Naive thymus-derived CD4-positive, alpha-beta T cell (primary cell): ENCODE measurements around the gene FKBP1C. TPM values are rescaled to one million over a fixed set of nuclear protein-coding genes. Genes with fewer than 3 reads are reported as not detected.
"Not testable (repeated sequence)": the region's sequence is repeated elsewhere in the genome, so short reads cannot be mapped to it uniquely, and the experiment has no call there.

ENCODE experiments used
- ATAC-seq: fragments of 150-1000 bp; cut with Tn5 transposase; 2 replicates; pipeline ENCODE4 v1.10.0; 2021; ENCODE audit warnings: mild to moderate bottlenecking, moderate library complexity
- CTCF ChIA-PET: fragments of 350-600 bp; sonication (Branson Sonifier 250); formaldehyde crosslinking; loops from one replicate; lab custom pipeline; 2021; ENCODE audit warnings: antibody characterized with exemption; lab: Charles Lee
- POLR2A ChIA-PET: fragments of 350-600 bp; sonication (Branson Sonifier 250); formaldehyde crosslinking; loops from one replicate; lab custom pipeline; 2021; ENCODE audit warnings: antibody characterized with exemption, inconsistent platforms; lab: Charles Lee
- DNase-seq, 9 donors: peaks; one replicate each; pipeline versions ENCODE4 v3.0.0 to v3.0.0-alpha.2; 2020 to 2022; ENCODE audit warnings: mixed read lengths in 1 of 9
- H3K27ac ChIP-seq: one replicate; pipeline ENCODE4 v1.7.0; 2013; ENCODE audit warnings: mild to moderate bottlenecking, low read depth, low read length, moderate library complexity
- H3K27me3 ChIP-seq, 2 donors: one replicate each; pipeline ENCODE4 v1.7.0; 2013; ENCODE audit warnings: low read length in 2 of 2, mild to moderate bottlenecking in 2 of 2, moderate library complexity in 2 of 2; ENCODE audit not compliant: control insufficient read depth in 2 of 2, insufficient read depth in 2 of 2
- H3K36me3 ChIP-seq, 3 experiments: 1 replicate in 2 of 3; 2 replicates in 1 of 3; pipeline ENCODE4 v1.7.0; 2013; ENCODE audit warnings: low read length in 3 of 3, mild to moderate bottlenecking in 3 of 3, moderate library complexity in 1 of 3; ENCODE audit not compliant: insufficient read depth in 3 of 3, control insufficient read depth in 2 of 3
- H3K4me1 ChIP-seq, 2 donors: one replicate each; pipeline ENCODE4 v1.7.0; 2013; ENCODE audit warnings: low read length in 2 of 2, mild to moderate bottlenecking in 2 of 2, moderate library complexity in 1 of 2; ENCODE audit not compliant: control insufficient read depth in 2 of 2, insufficient read depth in 2 of 2
- H3K4me3 ChIP-seq: 2 replicates; pipeline ENCODE4 v1.7.0; 2013; ENCODE audit warnings: mild to moderate bottlenecking, low read length
- H3K9me3 ChIP-seq, 3 experiments: 1 replicate in 2 of 3; 2 replicates in 1 of 3; pipeline ENCODE4 v1.7.0; 2013; ENCODE audit warnings: low read length in 3 of 3; ENCODE audit not compliant: control insufficient read depth in 2 of 3
- H3K27ac Mint-ChIP-seq, 9 donors: one replicate each; pipeline ENCODE4 v1.8.0; 2020 to 2022; ENCODE audit warnings: mixed read lengths in 9 of 9, mild to moderate bottlenecking in 8 of 9, moderate library complexity in 5 of 9, inconsistent platforms in 2 of 9
- H3K27me3 Mint-ChIP-seq, 5 donors: one replicate each; pipeline ENCODE4 v1.8.0; 2021 to 2022; ENCODE audit warnings: mixed read lengths in 5 of 5, mild to moderate bottlenecking in 1 of 5
- H3K36me3 Mint-ChIP-seq, 5 donors: one replicate each; pipeline ENCODE4 v1.8.0; 2020 to 2022; ENCODE audit warnings: mixed read lengths in 5 of 5, mild to moderate bottlenecking in 3 of 5, inconsistent platforms in 1 of 5
- H3K4me1 Mint-ChIP-seq, 7 donors: one replicate each; pipeline ENCODE4 v1.8.0; 2020 to 2022; ENCODE audit warnings: mixed read lengths in 7 of 7, mild to moderate bottlenecking in 3 of 7, inconsistent platforms in 1 of 7
- H3K4me3 Mint-ChIP-seq, 10 donors: one replicate each; pipeline ENCODE4 v1.8.0; 2020 to 2022; ENCODE audit warnings: mild to moderate bottlenecking in 10 of 10, mixed read lengths in 10 of 10, moderate library complexity in 6 of 10, inconsistent platforms in 2 of 10
- H3K9me3 Mint-ChIP-seq, 11 donors: one replicate each; pipeline ENCODE4 v1.8.0; 2020 to 2022; ENCODE audit warnings: mixed read lengths in 11 of 11, mild to moderate bottlenecking in 4 of 11, inconsistent platforms in 1 of 11, moderate library complexity in 1 of 11
- intact Hi-C, 2 donors: fragments of 100-400 bp; cut with micrococcal nuclease; formaldehyde crosslinking; loops; one replicate each; pipeline ENCODE4 v1.15.1; 2023
- polyA plus RNA-seq, 2 donors: library from polyadenylated mRNA; unstranded; fragments of 300-500 nt; fragmentation: Illumina TruSeq; gene quantifications; one replicate each; pipeline ENCODE4 v1.2.3, GENCODE V29; 2021
- total RNA-seq, 6 experiments: library from RNA in 5 of 6; stranded (reverse) in 5 of 6; gene quantifications; 1 replicate in 5 of 6; 2 replicates in 1 of 6; pipeline ENCODE4 v1.2.3 and lab custom pipeline; 2021 to 2026

FKBP1C gene
- 1 to 10 TPM in 1 of 5 experiments, not detected in 4; 1.6 TPM for total RNA-seq
- under 1 TPM in 1 of 2 donors, not detected in 1; 0.15 TPM for polyA plus RNA-seq
- total RNA-seq (lab: John Stamatoyannopoulos, UW), result not detected

DNA sequence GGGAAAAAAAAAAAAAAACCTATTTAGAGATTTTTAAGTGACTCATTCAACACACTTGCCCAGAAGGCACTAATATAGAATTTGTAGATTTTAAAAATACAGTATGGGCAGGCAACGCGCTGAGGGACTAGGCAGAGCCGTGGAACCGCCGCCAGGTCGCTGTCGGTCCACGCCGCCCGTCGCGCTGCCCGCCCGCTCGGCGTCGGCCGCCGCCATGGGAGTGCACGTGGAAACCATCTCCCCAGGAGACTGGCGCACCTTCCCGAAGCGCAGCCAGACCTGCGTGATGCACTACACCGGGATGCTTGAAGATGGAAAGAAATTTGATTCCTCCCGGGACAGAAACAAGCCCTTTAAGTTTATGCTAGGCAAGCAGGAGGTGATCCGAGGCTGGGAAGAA, at the start of gene FKBP1C:
TSS of gene FKBP1C (plus strand) at position 127 of the 400 bp plus-strand sequence.
- H3K27ac ChIP-seq, H3K36me3 Mint-ChIP-seq, H3K9me3 ChIP-seq, H3K27ac Mint-ChIP-seq, ATAC-seq, CTCF ChIA-PET, H3K36me3 ChIP-seq, H3K4me1 ChIP-seq, H3K4me3 Mint-ChIP-seq, intact Hi-C loops, H3K4me1 Mint-ChIP-seq, H3K4me3 ChIP-seq, DNase-seq, H3K27me3 Mint-ChIP-seq, POLR2A ChIA-PET, H3K27me3 ChIP-seq: not testable (repeated sequence)
- peaks cover 0 to 31% (median 14%) of the 10 kb centered on the region in 11 donors for H3K9me3 Mint-ChIP-seq

DNA sequence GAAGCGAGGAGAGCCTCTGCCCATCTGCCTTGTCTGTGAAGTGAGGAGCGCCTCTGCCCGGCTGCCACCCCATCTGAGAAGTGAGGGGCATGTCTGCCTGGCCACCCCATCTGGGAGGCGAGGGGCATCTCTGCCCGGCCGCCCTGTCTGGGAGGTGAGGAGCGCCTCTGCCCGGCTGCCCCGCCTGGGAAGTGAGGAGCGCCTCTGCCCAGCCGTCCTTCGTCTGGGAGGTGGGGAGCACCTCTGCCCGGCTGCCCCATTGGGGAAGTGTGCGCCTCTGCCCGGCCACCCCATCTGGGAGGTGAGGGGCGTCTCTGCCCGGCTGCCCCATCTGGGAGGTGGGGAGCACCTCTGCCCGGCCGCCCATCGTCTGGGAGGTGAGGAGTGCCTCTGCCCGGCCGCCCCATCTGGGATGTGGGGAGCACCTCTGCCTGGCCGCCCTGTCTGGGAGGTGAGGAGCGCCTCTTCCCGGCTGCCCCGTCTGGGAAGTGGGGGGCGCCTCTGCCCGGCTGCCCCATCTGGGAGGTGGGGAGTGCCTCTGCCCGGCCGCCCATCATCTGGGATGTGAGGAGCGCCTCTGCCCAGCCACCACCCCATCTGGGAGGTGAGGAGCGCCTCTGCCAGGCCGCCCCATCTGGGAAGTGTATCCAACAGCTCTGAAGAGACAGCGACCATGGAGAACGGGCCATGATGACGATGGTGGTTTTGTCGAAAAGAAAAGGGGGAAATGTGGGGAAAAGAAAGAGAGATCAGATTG, 47.0 kb upstream of the FKBP1C start:
- POLR2A ChIA-PET, ATAC-seq, H3K4me3 Mint-ChIP-seq, CTCF ChIA-PET, H3K27me3 Mint-ChIP-seq, H3K27ac ChIP-seq, H3K4me3 ChIP-seq, intact Hi-C loops, H3K4me1 Mint-ChIP-seq, H3K9me3 ChIP-seq, DNase-seq, H3K27ac Mint-ChIP-seq, H3K27me3 ChIP-seq, H3K36me3 ChIP-seq, H3K36me3 Mint-ChIP-seq, H3K4me1 ChIP-seq: not testable (repeated sequence)
- H3K9me3 Mint-ChIP-seq, result peaks cover 0 to 29% (median 4%) of the 10 kb centered on the region in 11 donors

DNA sequence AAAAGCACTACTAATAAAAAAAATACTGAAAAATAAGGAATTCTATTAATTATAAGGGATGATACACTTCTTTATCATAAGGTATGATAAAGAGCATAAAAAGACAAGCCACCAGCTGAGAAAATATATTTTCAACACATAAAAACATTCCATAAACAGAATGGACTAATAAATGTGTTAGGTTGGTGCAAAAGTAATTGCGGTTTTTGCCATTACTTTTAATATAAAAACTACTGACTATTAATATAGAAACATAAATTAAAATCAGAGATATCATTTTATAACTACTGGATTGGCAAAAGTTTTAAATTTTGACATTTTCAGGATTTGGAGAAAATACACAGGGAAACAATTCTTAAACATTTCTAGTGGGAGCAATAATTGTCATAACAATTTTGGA, 37.1 kb upstream of the FKBP1C start:
- Mint-ChIP-seq H3K27me3 (no peaks in the 10 kb centered on the region), H3K36me3 (peaks cover 0 to 4% (median 0%) of the 10 kb centered on the region in 5 donors), H3K4me1 (no peaks in the 10 kb centered on the region), H3K27ac (no peak overlapping the region), H3K4me3 (no peak overlapping the region), H3K9me3 (peaks cover 0 to 11% (median 3%) of the 10 kb centered on the region in 11 donors)
- ATAC-seq (no peak), DNase-seq (no peak)
- intact Hi-C loops, result no loop called here
- no peaks in the 10 kb centered on the region for H3K9me3 ChIP-seq
- H3K4me3 ChIP-seq, result no peak overlapping the region
- no peaks in the 10 kb centered on the region for H3K36me3 ChIP-seq
- no peak overlapping the region for H3K27ac ChIP-seq
- H3K4me1 ChIP-seq, result no peaks in the 10 kb centered on the region
- ChIA-PET CTCF (no interaction called here), POLR2A (no interaction called here)
- H3K27me3 ChIP-seq, result no peaks in the 10 kb centered on the region

DNA sequence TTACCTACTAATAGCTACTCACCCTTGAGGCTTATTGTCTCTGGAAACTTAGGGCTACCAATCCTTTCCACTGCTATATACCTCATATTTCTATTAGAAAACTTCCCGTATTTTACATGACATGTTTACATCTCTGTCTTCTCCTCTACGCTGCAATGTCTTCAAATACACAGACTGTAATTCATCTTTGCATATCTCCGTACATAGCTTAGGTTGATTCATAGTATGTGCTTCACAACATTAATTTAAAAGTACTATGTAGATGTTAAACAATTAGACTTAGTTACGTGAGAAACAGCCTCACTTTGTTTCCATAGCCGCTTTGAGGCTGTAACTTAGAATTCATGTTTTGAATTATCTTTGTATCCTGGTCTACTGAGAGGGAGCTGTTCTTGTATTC, 35.1 kb upstream of the FKBP1C start:
- H3K9me3 Mint-ChIP-seq, result peaks cover 0 to 6% (median 0%) of the 10 kb centered on the region in 11 donors

DNA sequence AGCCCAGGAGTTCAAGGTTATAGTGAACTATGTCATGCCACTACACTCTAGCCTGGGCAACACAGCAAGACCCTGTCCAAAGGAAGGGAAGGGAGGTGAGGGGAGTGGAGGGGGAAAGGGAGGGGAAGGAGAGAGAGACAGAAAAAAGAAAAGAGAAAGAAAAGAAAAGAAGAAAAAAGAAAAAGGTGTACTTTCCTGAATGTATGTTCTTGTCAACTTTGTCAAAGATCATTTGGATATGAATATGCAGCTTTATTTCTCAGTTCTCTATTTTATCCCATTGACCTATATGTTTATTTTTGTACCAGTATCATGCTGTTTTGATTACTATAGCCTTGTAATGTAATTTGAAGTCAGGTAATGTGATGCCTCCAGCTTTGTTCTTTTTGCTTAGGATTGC, 30.9 kb upstream of the FKBP1C start:
- intact Hi-C loops, result no loop called here
- DNase-seq, result no peak
- no peaks in the 10 kb centered on the region for H3K27me3 Mint-ChIP-seq
- no peak overlapping the region for H3K27ac Mint-ChIP-seq
- H3K9me3 ChIP-seq, result no peaks in the 10 kb centered on the region
- no peaks in the 10 kb centered on the region for H3K4me1 Mint-ChIP-seq
- CTCF ChIA-PET, result no interaction called here
- no peaks in the 10 kb centered on the region for H3K36me3 ChIP-seq
- H3K27ac ChIP-seq, result no peak overlapping the region
- POLR2A ChIA-PET, result no interaction called here
- H3K4me1 ChIP-seq, result no peaks in the 10 kb centered on the region
- no peak overlapping the region for H3K4me3 Mint-ChIP-seq
- no peaks in the 10 kb centered on the region for H3K27me3 ChIP-seq
- H3K36me3 Mint-ChIP-seq, result no peaks in the 10 kb centered on the region
- no peak for ATAC-seq
- peaks cover 0 to 6% (median 0%) of the 10 kb centered on the region in 11 donors for H3K9me3 Mint-ChIP-seq
- no peak overlapping the region for H3K4me3 ChIP-seq

More for the DNA sequence above, 35.1 kb upstream of the FKBP1C start:
- Mint-ChIP-seq H3K27ac (no peak overlapping the region), H3K36me3 (no peaks in the 10 kb centered on the region), H3K27me3 (no peaks in the 10 kb centered on the region), H3K4me1 (no peaks in the 10 kb centered on the region), H3K4me3 (no peak overlapping the region)
- ChIA-PET POLR2A (no interaction called here), CTCF (no interaction called here)
- Histone ChIP-seq H3K27ac (no peak overlapping the region), H3K27me3 (no peaks in the 10 kb centered on the region), H3K9me3 (no peaks in the 10 kb centered on the region), H3K36me3 (no peaks in the 10 kb centered on the region), H3K4me3 (no peak overlapping the region), H3K4me1 (no peaks in the 10 kb centered on the region)
- intact Hi-C loops, result no loop called here
- ATAC-seq (no peak), DNase-seq (no peak)

DNA sequence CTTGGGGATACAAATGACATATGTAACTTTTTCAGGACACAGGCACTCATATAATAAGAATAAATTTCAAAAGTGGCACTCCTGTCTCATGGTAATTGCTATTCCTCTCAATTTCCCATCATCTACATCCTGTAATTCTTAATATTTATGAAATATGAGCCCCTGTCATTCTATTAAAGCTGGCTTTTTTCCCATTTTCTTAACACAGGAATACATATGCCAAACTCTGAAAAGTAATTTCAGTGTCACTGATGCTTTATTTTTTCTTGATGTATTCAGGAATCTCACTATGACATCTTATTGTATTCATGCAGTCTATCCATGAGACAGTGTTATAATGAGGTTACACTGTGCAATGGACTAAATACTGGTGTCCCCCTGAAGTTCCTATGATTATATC, 24.3 kb upstream of the FKBP1C start:
- ATAC-seq, result no peak
- Mint-ChIP-seq H3K27ac (no peak overlapping the region), H3K4me1 (no peaks in the 10 kb centered on the region), H3K27me3 (peaks cover 0 to 4% (median 0%) of the 10 kb centered on the region in 5 donors), H3K4me3 (no peak overlapping the region), H3K9me3 (peaks cover 0 to 8% (median 3%) of the 10 kb centered on the region in 11 donors), H3K36me3 (no peaks in the 10 kb centered on the region)
- intact Hi-C loops, result no loop called here
- H3K36me3 ChIP-seq, result no peaks in the 10 kb centered on the region
- no peaks in the 10 kb centered on the region for H3K4me1 ChIP-seq
- DNase-seq, result no peak
- H3K4me3 ChIP-seq, result no peak overlapping the region
- no peak overlapping the region for H3K27ac ChIP-seq
- POLR2A ChIA-PET, result no interaction called here
- CTCF ChIA-PET, result no interaction called here
- no peaks in the 10 kb centered on the region for H3K27me3 ChIP-seq
- H3K9me3 ChIP-seq, result no peaks in the 10 kb centered on the region

DNA sequence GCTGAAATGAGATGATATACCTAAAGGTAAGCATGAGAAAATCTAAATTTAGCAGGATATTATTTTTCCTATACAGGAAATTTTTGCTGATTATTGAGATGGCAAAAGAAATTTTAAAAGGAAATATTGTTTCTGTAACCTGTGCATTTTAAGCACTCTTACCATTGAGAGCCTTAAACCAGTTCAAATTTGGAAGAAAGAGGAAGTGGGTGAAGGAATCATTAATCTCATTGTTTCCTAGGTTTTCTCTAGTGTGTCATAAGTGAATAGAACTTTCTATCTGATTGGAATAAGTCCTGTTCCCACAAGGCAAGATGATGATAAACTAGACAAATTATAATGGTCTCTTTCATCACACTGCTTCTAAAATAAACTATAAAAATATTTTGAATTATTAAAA, 22.4 kb upstream of the FKBP1C start:
- no peak overlapping the region for H3K27ac Mint-ChIP-seq
- POLR2A ChIA-PET, result no interaction called here
- ATAC-seq (no peak), DNase-seq (no peak)
- H3K36me3 Mint-ChIP-seq, result no peaks in the 10 kb centered on the region
- H3K36me3 ChIP-seq, result no peaks in the 10 kb centered on the region
- no peak overlapping the region for H3K27ac ChIP-seq
- H3K9me3 ChIP-seq, result no peaks in the 10 kb centered on the region
- no peaks in the 10 kb centered on the region for H3K4me1 Mint-ChIP-seq
- H3K9me3 Mint-ChIP-seq, result peaks cover 0 to 8% (median 3%) of the 10 kb centered on the region in 11 donors
- H3K4me3 Mint-ChIP-seq, result no peak overlapping the region
- intact Hi-C loops, result no loop called here
- H3K4me3 ChIP-seq, result no peak overlapping the region
- CTCF ChIA-PET, result no interaction called here
- peaks cover 0 to 4% (median 0%) of the 10 kb centered on the region in 5 donors for H3K27me3 Mint-ChIP-seq
- no peaks in the 10 kb centered on the region for H3K4me1 ChIP-seq
- H3K27me3 ChIP-seq, result no peaks in the 10 kb centered on the region
